Activated T-cell treated with anti-CD3 and anti-CD28 coated beads for 1 hour (primary cell): ENCODE results near the gene ALDH1B1.
A peak's percentile ranks its signal among the peaks of the same experiment; 100 is the strongest.

ENCODE experiments used
- DNase-seq: peaks from one replicate; pipeline ENCODE4 v3.0.0-alpha.2; 2020; ENCODE audit warnings: low read depth

Gene ALDH1B1

GRCh38 chr9:38392235-38393127, at the start of gene ALDH1B1:
ALDH1B1 (plus strand) TSS chr9:38392702; CDS start chr9:38395749, 3,047 bp downstream.
- DNase-seq: peak; percentile 34

DNA sequence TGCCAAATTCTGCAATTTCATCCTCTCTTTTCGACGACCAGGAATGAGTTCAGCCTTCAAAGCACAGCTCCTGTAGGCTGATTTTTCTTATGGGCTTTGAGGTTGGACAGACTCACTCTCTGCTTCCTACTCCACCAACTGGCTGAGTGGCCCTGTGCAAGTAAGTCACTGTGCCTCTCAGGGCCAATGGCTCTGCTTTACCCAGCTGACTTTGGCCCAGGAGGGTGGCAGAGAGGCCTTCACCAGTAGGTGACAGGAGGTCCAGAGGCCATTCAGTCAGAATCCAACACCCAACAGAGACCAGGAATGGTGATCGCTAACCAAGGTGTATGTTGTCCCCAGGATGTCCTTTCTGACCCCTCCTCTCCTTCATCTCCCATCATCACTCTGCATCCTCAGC, 49.5 kb upstream of the ALDH1B1 start:
- DNase-seq: no peak

DNA sequence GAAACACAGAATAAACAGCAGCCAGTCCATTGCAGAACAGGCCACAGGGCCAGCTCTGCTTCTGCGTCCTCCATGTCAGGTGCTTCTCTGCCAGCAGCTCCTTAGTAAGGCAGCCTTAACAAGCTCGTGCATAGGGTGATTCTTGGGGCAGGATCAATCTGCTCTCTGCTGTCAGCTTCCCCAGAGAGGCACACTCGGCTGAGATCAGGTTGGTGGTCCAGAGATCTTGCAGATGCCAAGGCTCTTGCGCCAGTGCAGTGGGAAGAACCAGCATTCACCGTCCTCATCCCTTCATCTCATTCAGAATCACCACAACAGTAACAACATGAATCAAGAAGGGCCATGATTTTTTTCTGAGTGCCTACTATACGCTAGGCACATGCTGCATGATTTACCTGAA, 49.0 kb upstream of the ALDH1B1 start:
- DNase-seq: no peak

- no peak for DNase-seq
Measured at GRCh38 chr9:38344566-38345324, 47.8 kb upstream of the ALDH1B1 start.

DNA sequence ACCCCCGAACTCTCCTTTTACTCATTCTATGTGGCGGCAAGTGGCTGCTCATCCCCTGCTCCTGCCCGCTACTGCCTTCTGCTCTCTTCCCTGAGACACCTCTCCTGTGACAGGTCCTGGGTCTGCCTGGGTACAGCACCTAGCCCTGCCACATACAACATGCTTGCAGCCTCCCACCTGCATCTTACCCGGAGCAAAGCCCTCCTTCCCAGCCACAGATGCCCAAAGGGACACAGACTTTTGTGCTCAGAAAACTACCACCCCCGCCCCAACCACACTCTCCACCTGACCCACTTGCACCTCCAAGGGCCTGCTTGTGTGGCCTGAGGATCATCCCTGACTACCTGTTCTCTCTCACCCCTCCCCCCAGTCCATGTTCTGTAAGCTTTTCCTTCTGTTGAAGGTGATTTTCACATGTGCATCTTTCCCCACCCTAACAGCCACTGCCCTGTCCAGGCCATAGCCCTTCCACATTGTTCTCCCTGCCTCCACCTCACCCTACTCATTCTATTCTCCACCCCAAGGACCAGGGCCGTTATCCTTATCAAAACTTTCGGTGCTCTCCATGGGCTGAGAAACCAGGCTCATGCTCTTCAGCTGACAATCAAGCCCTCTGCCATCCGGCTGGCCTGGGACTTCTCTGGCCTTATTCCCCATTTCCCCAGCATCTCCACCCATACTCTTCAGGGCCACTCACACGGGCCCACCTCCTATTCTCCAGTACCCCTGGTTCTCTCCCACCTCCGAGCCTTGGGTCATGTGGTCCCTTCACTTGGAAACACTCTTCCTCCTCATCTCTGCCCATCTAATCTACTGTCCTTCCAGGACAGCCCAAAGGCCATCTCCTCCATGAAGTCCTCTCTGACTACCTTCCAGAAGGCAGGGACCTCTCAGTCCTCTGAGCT, 46.4 kb upstream of the ALDH1B1 start:
- DNase-seq: no peak

- DNase-seq: no peak
Measured at GRCh38 chr9:38346811-38347210, 45.7 kb upstream of the ALDH1B1 start.

- DNase-seq: no peak
Measured at GRCh38 chr9:38347271-38347671, 45.2 kb upstream of the ALDH1B1 start.

- no peak for DNase-seq
Measured at GRCh38 chr9:38347946-38348345, 44.6 kb upstream of the ALDH1B1 start.

DNA sequence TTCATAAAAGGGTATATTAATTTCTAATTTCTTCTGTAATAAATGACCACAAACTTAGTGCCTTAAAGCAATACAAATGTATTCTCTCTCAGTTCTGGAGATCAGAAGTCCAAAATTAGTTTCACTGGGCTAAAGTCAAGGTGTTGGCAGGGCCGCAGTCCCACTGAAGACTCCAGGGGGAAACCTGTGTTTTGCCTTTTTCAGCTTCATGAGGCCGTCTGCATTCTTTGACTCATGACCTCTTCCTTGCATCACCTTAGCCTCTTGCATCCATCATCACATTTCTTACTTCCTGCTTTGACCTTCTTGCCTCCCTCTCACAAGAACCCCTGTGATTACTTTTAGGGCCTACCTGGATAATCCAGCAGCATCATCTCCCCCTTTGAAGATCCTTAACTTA, 42.0 kb upstream of the ALDH1B1 start:
- DNase-seq: no peak

- DNase-seq: no peak
Measured at GRCh38 chr9:38352530-38353328, 39.8 kb upstream of the ALDH1B1 start.

- DNase-seq: no peak
Measured at GRCh38 chr9:38355115-38355514, 37.4 kb upstream of the ALDH1B1 start.

GRCh38 chr9:38355517-38356120, 36.9 kb upstream of the ALDH1B1 start:
- no peak for DNase-seq

DNA sequence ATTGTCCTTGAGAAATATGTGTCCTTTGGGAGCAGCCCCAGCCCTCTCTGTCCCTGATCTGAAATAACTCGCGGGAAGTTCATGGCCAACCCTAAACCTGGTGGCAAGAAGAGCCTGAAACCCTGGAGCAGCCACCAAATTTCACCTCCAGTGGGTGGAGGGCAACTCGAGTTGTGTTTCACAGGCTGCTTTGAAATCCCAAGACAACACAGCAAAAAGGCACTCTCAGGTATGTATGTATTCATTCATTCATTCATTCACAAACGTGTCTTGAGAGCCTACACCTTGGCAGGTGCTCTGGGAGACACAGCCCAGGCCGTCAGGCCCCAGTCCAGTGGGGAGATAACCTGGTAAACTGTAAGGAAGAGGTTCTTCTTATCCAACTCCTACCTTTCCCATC, 35.7 kb upstream of the ALDH1B1 start:
- DNase-seq: no peak

- no peak for DNase-seq
Measured at GRCh38 chr9:38357350-38358114, 35.0 kb upstream of the ALDH1B1 start.

GRCh38 chr9:38358390-38359296, 33.9 kb upstream of the ALDH1B1 start:
- DNase-seq: no peak

- DNase-seq: no peak
Measured at GRCh38 chr9:38359297-38359653, 33.2 kb upstream of the ALDH1B1 start.

DNA sequence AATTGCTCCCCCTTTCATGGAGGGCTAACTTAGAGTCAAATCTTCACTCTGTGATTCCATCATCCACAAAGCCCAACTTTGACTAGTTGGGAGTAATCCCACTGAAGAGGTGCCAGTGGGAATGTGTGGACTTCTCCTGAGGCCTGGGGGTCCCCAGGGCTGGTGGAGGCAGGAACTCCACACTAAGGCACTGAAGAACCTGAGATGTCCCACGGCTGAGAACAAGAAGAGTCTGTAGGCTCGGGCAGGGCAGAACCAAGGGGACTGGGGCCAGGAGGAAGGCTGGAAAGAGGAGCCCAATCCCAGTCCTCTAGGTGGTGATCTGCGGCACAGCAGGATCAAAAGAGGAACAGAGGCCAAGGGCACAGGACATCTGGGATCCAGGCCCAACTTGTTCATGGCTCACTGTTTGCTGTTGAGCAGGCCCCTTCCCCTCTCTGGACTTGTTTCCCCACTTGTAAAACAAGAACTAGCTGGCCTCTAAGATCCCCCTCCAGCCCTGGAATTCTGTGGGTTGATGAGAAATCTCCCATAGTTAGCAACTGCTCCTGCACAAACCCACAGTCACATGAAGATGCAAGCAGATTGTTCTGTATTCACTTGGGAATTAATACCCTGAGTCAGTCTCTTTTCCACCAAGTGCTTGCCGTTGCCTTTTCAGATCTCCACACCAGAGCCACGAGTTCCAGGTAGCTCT, 32.7 kb upstream of the ALDH1B1 start:
- no peak for DNase-seq

- DNase-seq: no peak
Measured at GRCh38 chr9:38360839-38361472, 31.5 kb upstream of the ALDH1B1 start.
